Transverse colon (tissue), 3 donors: ENCODE data around the gene HS2ST1.

ENCODE experiments used
- CTCF ChIP-seq, 5 experiments: fragments of 200-600 bp in 3 of 5; fragments of 450-650 bp in 2 of 5; sonication (generic) in 3 of 5; IDR thresholded peaks; 1 replicate in 2 of 5; 2 replicates in 3 of 5; pipeline ENCODE4 v1.5.1; 2016 to 2017; ENCODE audit warnings: antibody characterized with exemption in 5 of 5, inconsistent platforms in 3 of 5, mild to moderate bottlenecking in 2 of 5, moderate library complexity in 1 of 5
- POLR2A ChIP-seq: fragments of 450-650 bp; IDR thresholded peaks from one replicate; pipeline ENCODE4 v1.6.1; 2016; ENCODE audit warnings: antibody characterized with exemption, mild to moderate bottlenecking, moderate library complexity

DNA sequence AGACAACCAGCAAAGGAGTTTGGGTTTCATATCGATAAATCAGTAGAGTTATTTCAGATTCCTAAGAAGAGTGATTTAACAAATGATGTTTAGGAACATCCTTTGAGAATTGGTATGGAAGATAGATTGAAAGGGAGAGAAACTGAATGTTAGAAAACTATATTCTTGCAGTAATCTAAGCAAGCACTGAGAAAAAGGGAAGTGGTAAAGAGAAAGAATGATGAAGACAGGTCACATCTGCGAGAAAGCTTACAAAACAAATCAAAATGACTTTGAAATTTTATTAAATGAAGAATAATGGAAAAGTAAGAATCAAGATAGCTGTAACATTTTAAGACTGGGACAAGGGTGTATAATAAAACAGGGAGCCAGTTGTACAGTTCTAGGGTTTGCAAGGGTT is 177.0 kb downstream of the HS2ST1 start:
- TF ChIP-seq CTCF (IDR thresholded peaks at IDR 0.05) (no peak), POLR2A (no peak)
